CD4-positive, alpha-beta T cell treated with Interleukin-15 for 1 hour (primary cell): Measurements from ENCODE around the gene ESRRA.
A peak's percentile ranks its signal among the peaks of the same experiment; 100 is the strongest.
"Not testable (repeated sequence)": the region's sequence is repeated elsewhere in the genome, so short reads cannot be mapped to it uniquely, and the experiment has no call there.

ENCODE experiments used
- DNase-seq: peaks from one replicate; pipeline ENCODE4 v3.0.0-alpha.2; 2020

The ESRRA gene

GRCh38 chr11:64292460-64293254 lies 12.7 kb upstream of the ESRRA start:
- no peak for DNase-seq

GRCh38 chr11:64294774-64295173 lies 10.6 kb upstream of the ESRRA start:
- no peak for DNase-seq

GRCh38 chr11:64295760-64296159 lies 9.6 kb upstream of the ESRRA start:
- no peak for DNase-seq

- no peak for DNase-seq
Measured at GRCh38 chr11:64296236-64296635, 9.1 kb upstream of the ESRRA start.

- no peak for DNase-seq
Measured at GRCh38 chr11:64296830-64297698, 8.3 kb upstream of the ESRRA start.

GRCh38 chr11:64297699-64298358 lies 7.5 kb upstream of the ESRRA start:
- DNase-seq, result no peak

GRCh38 chr11:64298966-64299846 lies 6.1 kb upstream of the ESRRA start:
- no peak for DNase-seq

GRCh38 chr11:64299847-64300648 lies 5.3 kb upstream of the ESRRA start, which contains the start of gene CATSPERZ:
CATSPERZ (plus strand) TSS chr11:64300358; CDS start chr11:64300411, 53 bp downstream.
- DNase-seq, result no peak

- no peak for DNase-seq
Measured at GRCh38 chr11:64303109-64304031, 2.0 kb upstream of the ESRRA start.

- no peak for DNase-seq
Measured at GRCh38 chr11:64304032-64304315, 1.4 kb upstream of the ESRRA start.

- peak; percentile 90 for DNase-seq
Measured at GRCh38 chr11:64304316-64305072, 830 bp upstream of the ESRRA start.

GRCh38 chr11:64305691-64306562 lies 603 bp downstream of the ESRRA start:
- peak; percentile 82 for DNase-seq

GRCh38 chr11:64306563-64306875 lies 1.2 kb downstream of the ESRRA start:
- DNase-seq, result no peak

- no peak for DNase-seq
Measured at GRCh38 chr11:64306876-64307622, 1.7 kb downstream of the ESRRA start.

GRCh38 chr11:64307795-64308194 lies 2.5 kb downstream of the ESRRA start:
- not testable (repeated sequence) for DNase-seq

- no peak for DNase-seq
Measured at GRCh38 chr11:64312947-64313346, 7.6 kb downstream of the ESRRA start.

GRCh38 chr11:64313491-64314145 lies 8.3 kb downstream of the ESRRA start:
- DNase-seq, result no peak
